ENCODE measurements around the gene TAF3. TPM values are rescaled to one million over a fixed set of nuclear protein-coding genes. Genes with fewer than 3 reads are reported as not detected.

TAF3 gene
- total RNA-seq, 1 donor from 2014 or later: 4.6 TPM

- no peak overlapping the region for H3K27ac Mint-ChIP-seq
- H3K27me3 Mint-ChIP-seq (ENCODE audit: insufficient read depth, low read depth): no peaks in the 10 kb centered on the region
Measured at GRCh38 chr10:7846591-7846990, 28.3 kb downstream of the TAF3 start.

GRCh38 chr10:7853226-7853842 is 35.0 kb downstream of the TAF3 start:
- H3K4me3 Mint-ChIP-seq: no peak overlapping the region
- Histone ChIP-seq H3K4me3 (no peak overlapping the region), H3K27ac (no peak overlapping the region), H4K20me1 (ENCODE audit: low read depth) (no peaks in the 10 kb centered on the region), H3K4me1 (peaks cover 10% of the 10 kb centered on the region), H3K9ac (no peak overlapping the region), H3K36me3 (no peaks in the 10 kb centered on the region), H3K4me2 (no peak overlapping the region), H2AFZ (replicated peaks) (no peak overlapping the region), H3K9me3 (ENCODE audit: low read depth) (no peaks in the 10 kb centered on the region), H3F3A (ENCODE audit: low read depth) (peaks cover 11% of the 10 kb centered on the region), H3K79me2 (ENCODE audit: low read depth) (peaks cover 36% of the 10 kb centered on the region), H3K27me3 (no peaks in the 10 kb centered on the region)
- DNase-seq (ENCODE audit: low spot score): no peak
- peaks cover 8% of the 10 kb centered on the region for H3K4me1 Mint-ChIP-seq
- no peak overlapping the region for H3K27ac Mint-ChIP-seq
- H3K27me3 Mint-ChIP-seq (ENCODE audit: insufficient read depth, low read depth): no peaks in the 10 kb centered on the region
- H3K9me3 Mint-ChIP-seq: peaks cover 10% of the 10 kb centered on the region
- H3K36me3 Mint-ChIP-seq: peaks cover 3% of the 10 kb centered on the region
- TF ChIP-seq EZH2phosphoT487 (IDR thresholded peaks at IDR 0.05) (no peak), EZH2 (IDR thresholded peaks at IDR 0.05) (no peak), CTCF (IDR thresholded peaks at IDR 0.05) (no peak)

More at GRCh38 chr10:7846591-7846990, 28.3 kb downstream of the TAF3 start:
- no peak overlapping the region for H3K9ac ChIP-seq
- TF ChIP-seq EZH2 (IDR thresholded peaks at IDR 0.05) (no peak), CTCF (IDR thresholded peaks at IDR 0.05) (no peak), EZH2phosphoT487 (IDR thresholded peaks at IDR 0.05) (no peak)
- Mint-ChIP-seq H3K9me3 (peaks cover 2% of the 10 kb centered on the region), H3K4me3 (no peak overlapping the region), H3K4me1 (peaks cover 3% of the 10 kb centered on the region), H3K36me3 (peaks cover 2% of the 10 kb centered on the region)
- H3K9me3 ChIP-seq (ENCODE audit: low read depth): no peaks in the 10 kb centered on the region
- H3K79me2 ChIP-seq (ENCODE audit: low read depth): peaks cover 40% of the 10 kb centered on the region
- H3K4me1 ChIP-seq: no peaks in the 10 kb centered on the region
- no peak overlapping the region for H3K27ac ChIP-seq
- no peak overlapping the region for H3K4me3 ChIP-seq
- H2AFZ ChIP-seq (replicated peaks): no peak overlapping the region
- no peaks in the 10 kb centered on the region for H4K20me1 ChIP-seq (ENCODE audit: low read depth)
- H3F3A ChIP-seq (ENCODE audit: low read depth): no peaks in the 10 kb centered on the region
- no peaks in the 10 kb centered on the region for H3K36me3 ChIP-seq
- DNase-seq (ENCODE audit: low spot score): no peak
- no peaks in the 10 kb centered on the region for H3K27me3 ChIP-seq
- no peak overlapping the region for H3K4me2 ChIP-seq

- Mint-ChIP-seq H3K4me1 (peaks cover 8% of the 10 kb centered on the region), H3K4me3 (no peak overlapping the region), H3K36me3 (peaks cover 3% of the 10 kb centered on the region), H3K27me3 (ENCODE audit: insufficient read depth, low read depth) (peaks cover 3% of the 10 kb centered on the region), H3K9me3 (peaks cover 10% of the 10 kb centered on the region), H3K27ac (no peak overlapping the region)
- TF ChIP-seq EZH2phosphoT487 (IDR thresholded peaks at IDR 0.05) (no peak), CTCF (IDR thresholded peaks at IDR 0.05) (no peak), EZH2 (IDR thresholded peaks at IDR 0.05) (no peak)
- Histone ChIP-seq H4K20me1 (ENCODE audit: low read depth) (no peaks in the 10 kb centered on the region), H3K27me3 (no peaks in the 10 kb centered on the region), H3K4me2 (no peak overlapping the region), H3K79me2 (ENCODE audit: low read depth) (peaks cover 38% of the 10 kb centered on the region), H3K4me3 (no peak overlapping the region), H3F3A (ENCODE audit: low read depth) (peaks cover 11% of the 10 kb centered on the region), H3K27ac (no peak overlapping the region), H3K4me1 (peaks cover 10% of the 10 kb centered on the region), H3K9me3 (ENCODE audit: low read depth) (no peaks in the 10 kb centered on the region), H3K36me3 (no peaks in the 10 kb centered on the region), H2AFZ (replicated peaks) (no peak overlapping the region), H3K9ac (no peak overlapping the region)
- no peak for DNase-seq (ENCODE audit: low spot score)
Measured at GRCh38 chr10:7853890-7854289, 35.6 kb downstream of the TAF3 start.

Measured in neural progenitor cell (in vitro differentiated cells).